ENCODE measurements around the gene HOXB4.

Gene HOXB4

GRCh38 chr17:48553826-48554225, 24.3 kb downstream of the HOXB4 start:
- peak overlapping the region; percentile 82 for H3K4me2 ChIP-seq (ENCODE audit: low read length)
- H3K27ac ChIP-seq, result no peak overlapping the region
- H3K4me3 ChIP-seq (ENCODE audit: low read depth, low read length), result peak overlapping the region; percentile 71
- no peak overlapping the region for H3K9ac ChIP-seq
- TF ChIP-seq, protein P1, sequence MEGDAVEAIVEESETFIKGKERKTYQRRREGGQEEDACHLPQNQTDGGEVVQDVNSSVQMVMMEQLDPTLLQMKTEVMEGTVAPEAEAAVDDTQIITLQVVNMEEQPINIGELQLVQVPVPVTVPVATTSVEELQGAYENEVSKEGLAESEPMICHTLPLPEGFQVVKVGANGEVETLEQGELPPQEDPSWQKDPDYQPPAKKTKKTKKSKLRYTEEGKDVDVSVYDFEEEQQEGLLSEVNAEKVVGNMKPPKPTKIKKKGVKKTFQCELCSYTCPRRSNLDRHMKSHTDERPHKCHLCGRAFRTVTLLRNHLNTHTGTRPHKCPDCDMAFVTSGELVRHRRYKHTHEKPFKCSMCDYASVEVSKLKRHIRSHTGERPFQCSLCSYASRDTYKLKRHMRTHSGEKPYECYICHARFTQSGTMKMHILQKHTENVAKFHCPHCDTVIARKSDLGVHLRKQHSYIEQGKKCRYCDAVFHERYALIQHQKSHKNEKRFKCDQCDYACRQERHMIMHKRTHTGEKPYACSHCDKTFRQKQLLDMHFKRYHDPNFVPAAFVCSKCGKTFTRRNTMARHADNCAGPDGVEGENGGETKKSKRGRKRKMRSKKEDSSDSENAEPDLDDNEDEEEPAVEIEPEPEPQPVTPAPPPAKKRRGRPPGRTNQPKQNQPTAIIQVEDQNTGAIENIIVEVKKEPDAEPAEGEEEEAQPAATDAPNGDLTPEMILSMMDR (IDR thresholded peaks at IDR 0.05), result no peak
- no peaks in the 10 kb centered on the region for H3K9me3 ChIP-seq (ENCODE audit: control insufficient read depth, low read length)
- H3K4me1 ChIP-seq, result no peaks in the 10 kb centered on the region
- H2AFZ ChIP-seq, result no peak overlapping the region
- no peaks in the 10 kb centered on the region for H3K79me2 ChIP-seq
- no peaks in the 10 kb centered on the region for H3K27me3 ChIP-seq (ENCODE audit: control insufficient read depth, insufficient read depth, low read length)
- H3K36me3 ChIP-seq (ENCODE audit: control insufficient read depth, insufficient read depth, low read length), result no peaks in the 10 kb centered on the region

- Histone ChIP-seq H3K9me3 (ENCODE audit: control insufficient read depth, low read length) (no peaks in the 10 kb centered on the region), H3K27ac (no peak overlapping the region), H3K9ac (no peak overlapping the region), H3K4me1 (no peaks in the 10 kb centered on the region), H3K4me2 (ENCODE audit: low read length) (no peak overlapping the region), H3K27me3 (ENCODE audit: control insufficient read depth, insufficient read depth, low read length) (no peaks in the 10 kb centered on the region), H3K36me3 (ENCODE audit: control insufficient read depth, insufficient read depth, low read length) (no peaks in the 10 kb centered on the region), H3K79me2 (no peaks in the 10 kb centered on the region), H2AFZ (no peak overlapping the region), H3K4me3 (ENCODE audit: low read depth, low read length) (peak overlapping the region; percentile 71)
- TF ChIP-seq, protein P1 (IDR thresholded peaks at IDR 0.05), result no peak
These were observed 25.0 kb downstream of the HOXB4 start for GRCh38 chr17:48553190-48553547.

GRCh38 chr17:48552466-48553189, 25.5 kb downstream of the HOXB4 start:
- Histone ChIP-seq H3K4me3 (ENCODE audit: low read depth, low read length) (no peak overlapping the region), H3K27me3 (ENCODE audit: control insufficient read depth, insufficient read depth, low read length) (no peaks in the 10 kb centered on the region), H3K36me3 (ENCODE audit: control insufficient read depth, insufficient read depth, low read length) (no peaks in the 10 kb centered on the region), H3K27ac (no peak overlapping the region), H3K4me2 (ENCODE audit: low read length) (no peak overlapping the region), H3K9ac (no peak overlapping the region), H3K79me2 (no peaks in the 10 kb centered on the region), H3K4me1 (no peaks in the 10 kb centered on the region), H3K9me3 (ENCODE audit: control insufficient read depth, low read length) (no peaks in the 10 kb centered on the region), H2AFZ (no peak overlapping the region)
- TF ChIP-seq, protein P1 (IDR thresholded peaks at IDR 0.05), result no peak

GRCh38 chr17:48551596-48552465, 26.3 kb downstream of the HOXB4 start:
- Histone ChIP-seq H3K4me3 (ENCODE audit: low read depth, low read length) (no peak overlapping the region), H3K27ac (no peak overlapping the region), H3K4me2 (ENCODE audit: low read length) (no peak overlapping the region), H2AFZ (no peak overlapping the region), H3K36me3 (ENCODE audit: control insufficient read depth, insufficient read depth, low read length) (no peaks in the 10 kb centered on the region), H3K9me3 (ENCODE audit: control insufficient read depth, low read length) (no peaks in the 10 kb centered on the region), H3K9ac (no peak overlapping the region), H3K4me1 (no peaks in the 10 kb centered on the region), H3K79me2 (no peaks in the 10 kb centered on the region), H3K27me3 (ENCODE audit: control insufficient read depth, insufficient read depth, low read length) (no peaks in the 10 kb centered on the region)
- TF ChIP-seq, protein P1 (IDR thresholded peaks at IDR 0.05), result no peak

Measured in parathyroid adenoma (tissue), 2 donors.